GM10248 (cell line): ENCODE results near the gene PKD1L1.

Experiments
- CTCF ChIA-PET: fragments of 300-600 bp; sonication (Branson Sonifier 250); formaldehyde crosslinking; extraction: SDS; loops from one replicate; lab custom pipeline; 2021; ENCODE audit warnings: antibody characterized with exemption; lab: Yijun Ruan, JAX
- POLR2A ChIA-PET: fragments of 350-650 bp; sonication (Branson Sonifier 250); formaldehyde crosslinking; extraction: SDS; loops from one replicate; lab custom pipeline; 2020; ENCODE audit warnings: antibody characterized with exemption; lab: Yijun Ruan, JAX
- DNase-seq: peaks from one replicate; pipeline ENCODE4 v3.0.0; 2012; ENCODE audit errors: extremely low spot score
- TF ChIP-seq, protein P1 (sequence below): IDR thresholded peaks from 2 replicates; pipeline ENCODE4 v1.5.1; 2012; ENCODE audit warnings: mild to moderate bottlenecking, low read depth; ENCODE audit errors: extremely low read depth, missing control alignments, control extremely low read depth

PKD1L1 gene

DNA sequence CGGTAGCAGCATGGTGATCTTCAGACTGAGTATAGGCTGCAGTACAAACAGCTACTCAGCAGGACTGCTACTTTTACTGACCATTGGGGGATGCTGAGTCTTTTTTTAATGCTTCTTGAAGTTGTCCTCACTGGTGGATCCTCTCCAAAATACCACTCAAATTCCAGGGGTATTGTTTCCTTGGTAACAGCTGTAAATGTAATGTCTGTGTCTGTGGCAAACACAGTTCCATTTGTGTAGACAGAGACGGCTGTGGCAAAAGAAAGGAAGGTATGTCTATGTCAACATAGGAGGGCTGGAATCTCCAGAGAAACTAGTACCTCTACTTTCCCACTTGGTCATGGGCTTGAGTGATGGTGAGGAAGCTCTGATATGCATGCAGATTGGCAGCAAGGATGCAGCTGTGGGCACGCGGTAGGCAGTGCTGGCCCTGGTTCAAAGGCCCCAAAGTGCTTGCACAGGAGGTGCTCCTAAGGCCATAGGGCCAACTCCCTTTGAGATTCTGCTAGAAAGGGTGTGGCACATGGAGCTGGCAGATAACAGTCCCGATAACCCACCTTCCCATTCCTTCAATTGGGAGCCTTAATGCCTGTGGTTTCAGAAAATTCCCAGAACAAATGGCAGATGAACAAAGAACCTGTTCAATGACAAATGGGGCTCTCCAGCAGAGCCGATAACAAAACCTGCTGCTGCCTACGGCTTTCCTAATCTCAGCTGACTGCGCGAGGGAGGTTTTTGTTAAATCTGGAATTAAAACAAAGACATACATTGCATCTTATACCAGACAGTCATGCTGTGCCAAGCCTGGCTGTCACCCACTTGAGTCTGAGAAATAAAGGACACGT lies 43.0 kb downstream of the PKD1L1 start:
- TF ChIP-seq, protein P1, sequence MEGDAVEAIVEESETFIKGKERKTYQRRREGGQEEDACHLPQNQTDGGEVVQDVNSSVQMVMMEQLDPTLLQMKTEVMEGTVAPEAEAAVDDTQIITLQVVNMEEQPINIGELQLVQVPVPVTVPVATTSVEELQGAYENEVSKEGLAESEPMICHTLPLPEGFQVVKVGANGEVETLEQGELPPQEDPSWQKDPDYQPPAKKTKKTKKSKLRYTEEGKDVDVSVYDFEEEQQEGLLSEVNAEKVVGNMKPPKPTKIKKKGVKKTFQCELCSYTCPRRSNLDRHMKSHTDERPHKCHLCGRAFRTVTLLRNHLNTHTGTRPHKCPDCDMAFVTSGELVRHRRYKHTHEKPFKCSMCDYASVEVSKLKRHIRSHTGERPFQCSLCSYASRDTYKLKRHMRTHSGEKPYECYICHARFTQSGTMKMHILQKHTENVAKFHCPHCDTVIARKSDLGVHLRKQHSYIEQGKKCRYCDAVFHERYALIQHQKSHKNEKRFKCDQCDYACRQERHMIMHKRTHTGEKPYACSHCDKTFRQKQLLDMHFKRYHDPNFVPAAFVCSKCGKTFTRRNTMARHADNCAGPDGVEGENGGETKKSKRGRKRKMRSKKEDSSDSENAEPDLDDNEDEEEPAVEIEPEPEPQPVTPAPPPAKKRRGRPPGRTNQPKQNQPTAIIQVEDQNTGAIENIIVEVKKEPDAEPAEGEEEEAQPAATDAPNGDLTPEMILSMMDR = no peak
- ChIA-PET POLR2A (no interaction called here), CTCF (interaction anchor here (1.0 to 1.8 kb wide), 3 partner anchors 12 to 63 kb away, joined by 3 to 4 read pairs (median 3); no protein-coding TSS in a partner anchor)
- DNase-seq = no peak

DNA sequence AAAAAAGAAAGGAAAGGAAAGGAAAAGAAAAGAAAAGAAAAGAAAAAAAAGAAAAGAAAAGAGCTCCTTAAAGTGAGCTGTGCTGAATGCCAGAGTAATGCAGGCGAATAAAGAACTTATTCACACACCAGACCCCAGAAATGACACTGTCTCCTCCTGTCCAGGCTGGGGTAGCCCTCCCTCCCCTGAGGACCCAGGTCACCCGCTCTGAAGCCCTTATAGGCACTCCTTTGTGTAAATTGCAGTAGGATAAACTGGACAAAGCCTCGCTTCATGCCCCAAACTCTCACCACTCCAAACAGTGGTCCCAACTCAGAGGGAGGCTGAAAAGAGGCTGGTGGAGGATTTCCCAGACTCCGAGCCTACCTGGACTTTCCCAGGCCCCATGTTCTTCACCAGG lies 46.3 kb downstream of the PKD1L1 start:
- POLR2A ChIA-PET = no interaction called here
- CTCF ChIA-PET = no interaction called here
- TF ChIP-seq, protein P1 = no peak
- DNase-seq = no peak

DNA sequence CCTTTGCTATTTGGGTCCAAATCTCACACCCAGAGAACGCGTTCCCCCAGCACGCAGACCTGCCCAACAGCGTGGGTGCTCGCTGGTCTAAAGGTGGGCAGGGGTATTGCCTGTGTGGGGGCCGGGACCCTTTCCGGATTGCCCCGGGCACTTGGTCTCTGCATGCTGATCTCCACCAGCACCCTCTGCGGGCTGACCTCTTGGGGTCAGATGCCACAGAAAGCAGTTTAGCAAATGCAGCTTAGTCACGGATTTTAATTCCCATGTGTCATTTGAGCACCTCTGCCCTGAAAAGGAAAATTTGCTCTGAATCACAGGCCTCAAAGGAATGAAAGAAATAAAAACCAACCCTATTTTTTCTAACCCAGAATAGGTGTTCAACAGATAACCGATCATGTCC lies 46.7 kb downstream of the PKD1L1 start:
- no peak for DNase-seq
- TF ChIP-seq, protein P1 = no peak
- ChIA-PET POLR2A (no interaction called here), CTCF (no interaction called here)

- TF ChIP-seq, protein P1 = no peak
- POLR2A ChIA-PET = no interaction called here
- no peak for DNase-seq
- CTCF ChIA-PET = interaction anchor here (0.8 kb wide), 1 partner anchor 18 kb away, joined by 3 read pairs; no protein-coding TSS in a partner anchor
These were observed 50.4 kb downstream of the PKD1L1 start for GRCh38 chr7:47897831-47898230.

GRCh38 chr7:47896809-47897423 lies 51.4 kb downstream of the PKD1L1 start:
- TF ChIP-seq, protein P1 = no peak
- CTCF ChIA-PET = interaction anchor here (0.9 kb wide), 2 partner anchors 13 to 44 kb away, joined by 3 read pairs; no protein-coding TSS in a partner anchor
- DNase-seq = no peak
- POLR2A ChIA-PET = no interaction called here

DNA sequence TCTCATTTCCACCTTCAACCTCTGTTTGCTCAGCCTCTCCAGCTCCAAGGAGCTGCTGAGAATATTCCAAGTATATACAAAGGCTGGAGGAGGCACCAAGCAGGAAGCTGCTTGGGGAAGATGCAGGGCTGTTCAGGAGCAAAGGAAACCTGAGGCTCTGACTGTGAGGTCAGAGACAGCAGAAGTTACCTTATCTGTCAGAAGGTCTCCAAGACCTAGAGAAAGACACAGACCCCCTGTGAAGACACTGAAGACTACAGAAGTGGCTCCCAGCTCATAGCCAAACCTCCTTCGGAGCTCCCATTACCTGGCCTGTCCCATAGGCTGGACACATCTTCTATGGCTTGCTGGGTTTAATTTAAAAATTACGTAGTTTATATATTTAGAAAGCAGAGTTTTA lies 53.2 kb downstream of the PKD1L1 start:
- no peak for DNase-seq
- ChIA-PET CTCF (interaction anchor here (1.3 to 1.7 kb wide), 3 partner anchors 10 to 73 kb away, joined by 3 to 5 read pairs (median 3); no protein-coding TSS in a partner anchor), POLR2A (no interaction called here)
- TF ChIP-seq, protein P1 = no peak
